ENCODE results near the gene AMER2. TPM values are rescaled to one million over a fixed set of nuclear protein-coding genes. Genes with fewer than 3 reads are reported as not detected.

Gene AMER2
- polyA plus RNA-seq, 1 donor (not counting 4 experiments of a cell fraction or from before 2014, with no cell fraction given) = not detected

GRCh38 chr13:25200783-25201182 is 28.7 kb upstream of the AMER2 start:
- no peaks in the 10 kb centered on the region for H4K20me1 ChIP-seq (ENCODE audit: control insufficient read depth, extremely low read depth, insufficient read depth, low read length)
- H3K4me3 ChIP-seq (ENCODE audit: control insufficient read depth in 2 of 3, extremely low read depth in 1 of 3, insufficient read depth in 2 of 3, low read depth in 1 of 3, low read length in 3 of 3) = no peak overlapping the region
- H2AFZ ChIP-seq (ENCODE audit: control insufficient read depth, low read length) = no peak overlapping the region
- H3K79me2 ChIP-seq (ENCODE audit: control insufficient read depth, insufficient read depth, low read length) = no peaks in the 10 kb centered on the region
- TF ChIP-seq EZH2 (IDR thresholded peaks at IDR 0.05; ENCODE audit: low read length) = no peak
- TF ChIP-seq CTCF (optimal IDR thresholded peaks at IDR 0.05 in 1 of 3, IDR thresholded peaks at IDR 0.05 in 1 of 3, conservative IDR thresholded peaks at IDR 0.05 in 1 of 3; ENCODE audit: extremely low read depth in 1 of 3, insufficient read depth in 2 of 3, low read length in 3 of 3) = no peak
- DNase-seq (ENCODE audit: low read depth, low spot score) (no peak), FAIRE-seq (no peak)
- H3K27me3 ChIP-seq (ENCODE audit: control insufficient read depth, extremely low read depth, insufficient read depth, low read length) = peaks cover 4% of the 10 kb centered on the region
- no peak overlapping the region for H3K27ac ChIP-seq (ENCODE audit: control insufficient read depth, insufficient read depth, low read length)
- no peaks in the 10 kb centered on the region for H3K9me3 ChIP-seq (ENCODE audit: control insufficient read depth, low read depth, low read length)
- H3K9ac ChIP-seq (ENCODE audit: control insufficient read depth, extremely low read depth, insufficient read depth, low read length) = no peak overlapping the region
- no peaks in the 10 kb centered on the region for H3K36me3 ChIP-seq (ENCODE audit: control insufficient read depth in 2 of 2, extremely low read depth in 1 of 2, insufficient read depth in 2 of 2, low read length in 2 of 2)
- no peaks in the 10 kb centered on the region for H3K4me1 ChIP-seq (ENCODE audit: control insufficient read depth, extremely low read depth, insufficient read depth, low read length)
- no peaks in the 10 kb centered on the region for H3K9me1 ChIP-seq (ENCODE audit: control insufficient read depth, extremely low read depth, insufficient read depth, low read length)
- H3K4me2 ChIP-seq (ENCODE audit: control insufficient read depth, extremely low read depth, insufficient read depth, low read depth, low read length) = no peak overlapping the region
- dilution Hi-C loops (cut with MboI; ENCODE audit: extremely low pct_ligation_motif_present, low sequenced_read_pairs) = no loop called here

- Histone ChIP-seq H3K79me2 (ENCODE audit: control insufficient read depth, insufficient read depth, low read length) (no peaks in the 10 kb centered on the region), H3K9me1 (ENCODE audit: control insufficient read depth, extremely low read depth, insufficient read depth, low read length) (no peaks in the 10 kb centered on the region), H3K36me3 (ENCODE audit: control insufficient read depth in 2 of 2, extremely low read depth in 1 of 2, insufficient read depth in 2 of 2, low read length in 2 of 2) (no peaks in the 10 kb centered on the region), H4K20me1 (ENCODE audit: control insufficient read depth, extremely low read depth, insufficient read depth, low read length) (no peaks in the 10 kb centered on the region), H3K4me3 (ENCODE audit: control insufficient read depth in 2 of 3, extremely low read depth in 1 of 3, insufficient read depth in 2 of 3, low read depth in 1 of 3, low read length in 3 of 3) (no peak overlapping the region), H3K27me3 (ENCODE audit: control insufficient read depth, extremely low read depth, insufficient read depth, low read length) (peaks cover 4% of the 10 kb centered on the region), H2AFZ (ENCODE audit: control insufficient read depth, low read length) (no peak overlapping the region), H3K4me1 (ENCODE audit: control insufficient read depth, extremely low read depth, insufficient read depth, low read length) (no peaks in the 10 kb centered on the region), H3K4me2 (ENCODE audit: control insufficient read depth, extremely low read depth, insufficient read depth, low read depth, low read length) (no peak overlapping the region), H3K9ac (ENCODE audit: control insufficient read depth, extremely low read depth, insufficient read depth, low read length) (no peak overlapping the region), H3K9me3 (ENCODE audit: control insufficient read depth, low read depth, low read length) (no peaks in the 10 kb centered on the region), H3K27ac (ENCODE audit: control insufficient read depth, insufficient read depth, low read length) (no peak overlapping the region)
- DNase-seq (ENCODE audit: low read depth, low spot score) = no peak
- FAIRE-seq = no peak
- TF ChIP-seq EZH2 (IDR thresholded peaks at IDR 0.05; ENCODE audit: low read length) = no peak
- no peak for TF ChIP-seq CTCF (optimal IDR thresholded peaks at IDR 0.05 in 1 of 3, IDR thresholded peaks at IDR 0.05 in 1 of 3, conservative IDR thresholded peaks at IDR 0.05 in 1 of 3; ENCODE audit: extremely low read depth in 1 of 3, insufficient read depth in 2 of 3, low read length in 3 of 3)
- dilution Hi-C loops (cut with MboI; ENCODE audit: extremely low pct_ligation_motif_present, low sequenced_read_pairs) = no loop called here
Observed at GRCh38 chr13:25198647-25199046, 26.6 kb upstream of the AMER2 start.

Measured in keratinocyte (primary cell).